ENCODE measurements around the gene CCSAP. TPM values are rescaled to one million over a fixed set of nuclear protein-coding genes. Genes with fewer than 3 reads are reported as not detected.

Gene CCSAP
- total and polyA plus RNA-seq, 10 of the 15 experiments (the other 5 are each of a cell fraction or from before 2014, with no cell fraction given) = 0.75 to 3.4 (median 2.8) TPM

DNA sequence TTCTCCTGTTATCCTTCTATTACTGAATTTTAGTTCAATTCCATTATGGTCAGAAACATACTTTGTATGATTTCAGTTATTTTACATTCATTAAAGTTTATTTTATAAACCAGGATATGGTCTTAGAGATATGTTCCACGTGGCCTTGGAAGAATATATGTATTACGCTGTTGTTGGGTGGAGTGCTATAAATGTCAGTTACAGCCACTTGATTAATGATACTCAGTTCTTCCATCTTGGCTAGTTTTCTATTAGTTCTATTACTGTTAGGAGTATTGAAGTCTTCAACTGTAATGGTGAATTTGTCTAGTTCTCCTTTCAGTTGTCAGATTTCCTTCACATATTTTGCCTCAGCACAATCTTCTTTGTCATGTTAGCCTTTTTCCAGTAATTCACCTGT lies 26.7 kb downstream of the CCSAP start:
- WGBS (ENCODE audit: insufficient coverage, insufficient replicate concordance, low lambda C conversion rate, missing lambda C conversion rate) = 86% methylated on average over 2 of the region's 2 CpGs
- ATAC-seq (no peak), FAIRE-seq (no peak), DNase-seq (ENCODE audit: low read depth, low spot score) (no peak)
- intact Hi-C loops (cut with micrococcal nuclease; ENCODE audit: unreplicated experiment) (no loop called here), in situ Hi-C loops (cut with MboI) (no loop called here)
- ChIA-PET RAD21 (ENCODE audit: unreplicated experiment) (no interaction called here), POLR2A (no interaction called here), SMC1A (ENCODE audit: uncharacterized antibody, unreplicated experiment) (interaction anchor here (1.4 kb wide), 1 partner anchor 57 kb away, joined by 3 read pairs; no protein-coding TSS in a partner anchor), CTCF (no interaction called here)
- BruUV-seq (replicated peaks) = no TSS peak
- H3K9me3 ChIP-seq (replicated peaks; ENCODE audit: control insufficient read depth, insufficient read depth, low read length) = no peaks in the 10 kb centered on the region
- no peaks in the 10 kb centered on the region for H4K20me1 ChIP-seq (ENCODE audit: control insufficient read depth, insufficient read depth)
- H3K27me3 ChIP-seq (replicated peaks in 1 of 2; ENCODE audit: control insufficient read depth in 2 of 2, insufficient read depth in 2 of 2, low read length in 1 of 2) = no peaks in the 10 kb centered on the region
- H3K36me3 ChIP-seq (ENCODE audit: control insufficient read depth in 2 of 2, insufficient read depth in 2 of 2, low read length in 1 of 2) = no peaks in the 10 kb centered on the region; a peak in 1 of 4 replicates
- H3K27ac ChIP-seq (ENCODE audit: control insufficient read depth, insufficient read depth) = no peak overlapping the region
- H3K4me3 ChIP-seq = no peak overlapping the region
- H3K4me2 ChIP-seq (ENCODE audit: control insufficient read depth, insufficient read depth) = no peak overlapping the region
- H3K79me2 ChIP-seq (ENCODE audit: control insufficient read depth, insufficient read depth, low read length) = no peaks in the 10 kb centered on the region
- no peak overlapping the region for H2AFZ ChIP-seq (ENCODE audit: control insufficient read depth, low read depth, low read length)
- no peak overlapping the region for H3K9ac ChIP-seq (ENCODE audit: control insufficient read depth, insufficient read depth, low read length)
- H3K4me1 ChIP-seq (ENCODE audit: control insufficient read depth, insufficient read depth, low read length) = no peaks in the 10 kb centered on the region
- TF ChIP-seq BACH1 (IDR thresholded peaks at IDR 0.05; ENCODE audit: borderline replicate concordance) (no peak), NBN (IDR thresholded peaks at IDR 0.05) (no peak), RELA (IDR thresholded peaks at IDR 0.05; ENCODE audit: borderline replicate concordance, partially characterized antibody) (no peak), ZZZ3 (IDR thresholded peaks at IDR 0.05; ENCODE audit: control insufficient read depth, insufficient read length, low read depth) (no peak), ZBED1 (IDR thresholded peaks at IDR 0.05; ENCODE audit: borderline replicate concordance) (no peak), HDAC2 (IDR thresholded peaks at IDR 0.05) (no peak), MTA3 (IDR thresholded peaks at IDR 0.05; ENCODE audit: borderline replicate concordance, low read length) (no peak), ESRRA (IDR thresholded peaks at IDR 0.05; ENCODE audit: low read length) (no peak), CHD2 (IDR thresholded peaks at IDR 0.05; ENCODE audit: borderline replicate concordance, low read depth, low read length) (no peak), SIX5 (IDR thresholded peaks at IDR 0.05; ENCODE audit: low read depth, low read length, severe bottlenecking) (no peak), POLR2AphosphoS5 (IDR thresholded peaks at IDR 0.05; ENCODE audit: low read length) (no peak), WRNIP1 (IDR thresholded peaks at IDR 0.05; ENCODE audit: borderline replicate concordance, low read depth, low read length) (no peak), SUPT20H (IDR thresholded peaks at IDR 0.05; ENCODE audit: borderline replicate concordance, control insufficient read depth, low read depth, low read length) (no peak), TCF7 (IDR thresholded peaks at IDR 0.05; ENCODE audit: borderline replicate concordance) (no peak)
- TF ChIP-seq, protein P1, sequence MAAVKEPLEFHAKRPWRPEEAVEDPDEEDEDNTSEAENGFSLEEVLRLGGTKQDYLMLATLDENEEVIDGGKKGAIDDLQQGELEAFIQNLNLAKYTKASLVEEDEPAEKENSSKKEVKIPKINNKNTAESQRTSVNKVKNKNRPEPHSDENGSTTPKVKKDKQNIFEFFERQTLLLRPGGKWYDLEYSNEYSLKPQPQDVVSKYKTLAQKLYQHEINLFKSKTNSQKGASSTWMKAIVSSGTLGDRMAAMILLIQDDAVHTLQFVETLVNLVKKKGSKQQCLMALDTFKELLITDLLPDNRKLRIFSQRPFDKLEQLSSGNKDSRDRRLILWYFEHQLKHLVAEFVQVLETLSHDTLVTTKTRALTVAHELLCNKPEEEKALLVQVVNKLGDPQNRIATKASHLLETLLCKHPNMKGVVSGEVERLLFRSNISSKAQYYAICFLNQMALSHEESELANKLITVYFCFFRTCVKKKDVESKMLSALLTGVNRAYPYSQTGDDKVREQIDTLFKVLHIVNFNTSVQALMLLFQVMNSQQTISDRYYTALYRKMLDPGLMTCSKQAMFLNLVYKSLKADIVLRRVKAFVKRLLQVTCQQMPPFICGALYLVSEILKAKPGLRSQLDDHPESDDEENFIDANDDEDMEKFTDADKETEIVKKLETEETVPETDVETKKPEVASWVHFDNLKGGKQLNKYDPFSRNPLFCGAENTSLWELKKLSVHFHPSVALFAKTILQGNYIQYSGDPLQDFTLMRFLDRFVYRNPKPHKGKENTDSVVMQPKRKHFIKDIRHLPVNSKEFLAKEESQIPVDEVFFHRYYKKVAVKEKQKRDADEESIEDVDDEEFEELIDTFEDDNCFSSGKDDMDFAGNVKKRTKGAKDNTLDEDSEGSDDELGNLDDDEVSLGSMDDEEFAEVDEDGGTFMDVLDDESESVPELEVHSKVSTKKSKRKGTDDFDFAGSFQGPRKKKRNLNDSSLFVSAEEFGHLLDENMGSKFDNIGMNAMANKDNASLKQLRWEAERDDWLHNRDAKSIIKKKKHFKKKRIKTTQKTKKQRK (IDR thresholded peaks at IDR 0.05; ENCODE audit: low read depth, low read length) = no peak
- TF ChIP-seq, protein P2, sequence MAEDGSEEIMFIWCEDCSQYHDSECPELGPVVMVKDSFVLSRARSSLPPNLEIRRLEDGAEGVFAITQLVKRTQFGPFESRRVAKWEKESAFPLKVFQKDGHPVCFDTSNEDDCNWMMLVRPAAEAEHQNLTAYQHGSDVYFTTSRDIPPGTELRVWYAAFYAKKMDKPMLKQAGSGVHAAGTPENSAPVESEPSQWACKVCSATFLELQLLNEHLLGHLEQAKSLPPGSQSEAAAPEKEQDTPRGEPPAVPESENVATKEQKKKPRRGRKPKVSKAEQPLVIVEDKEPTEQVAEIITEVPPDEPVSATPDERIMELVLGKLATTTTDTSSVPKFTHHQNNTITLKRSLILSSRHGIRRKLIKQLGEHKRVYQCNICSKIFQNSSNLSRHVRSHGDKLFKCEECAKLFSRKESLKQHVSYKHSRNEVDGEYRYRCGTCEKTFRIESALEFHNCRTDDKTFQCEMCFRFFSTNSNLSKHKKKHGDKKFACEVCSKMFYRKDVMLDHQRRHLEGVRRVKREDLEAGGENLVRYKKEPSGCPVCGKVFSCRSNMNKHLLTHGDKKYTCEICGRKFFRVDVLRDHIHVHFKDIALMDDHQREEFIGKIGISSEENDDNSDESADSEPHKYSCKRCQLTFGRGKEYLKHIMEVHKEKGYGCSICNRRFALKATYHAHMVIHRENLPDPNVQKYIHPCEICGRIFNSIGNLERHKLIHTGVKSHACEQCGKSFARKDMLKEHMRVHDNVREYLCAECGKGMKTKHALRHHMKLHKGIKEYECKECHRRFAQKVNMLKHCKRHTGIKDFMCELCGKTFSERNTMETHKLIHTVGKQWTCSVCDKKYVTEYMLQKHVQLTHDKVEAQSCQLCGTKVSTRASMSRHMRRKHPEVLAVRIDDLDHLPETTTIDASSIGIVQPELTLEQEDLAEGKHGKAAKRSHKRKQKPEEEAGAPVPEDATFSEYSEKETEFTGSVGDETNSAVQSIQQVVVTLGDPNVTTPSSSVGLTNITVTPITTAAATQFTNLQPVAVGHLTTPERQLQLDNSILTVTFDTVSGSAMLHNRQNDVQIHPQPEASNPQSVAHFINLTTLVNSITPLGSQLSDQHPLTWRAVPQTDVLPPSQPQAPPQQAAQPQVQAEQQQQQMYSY (CRISPR knock-in tag; IDR thresholded peaks at IDR 0.05) = no peak
- TF ChIP-seq, protein P3, sequence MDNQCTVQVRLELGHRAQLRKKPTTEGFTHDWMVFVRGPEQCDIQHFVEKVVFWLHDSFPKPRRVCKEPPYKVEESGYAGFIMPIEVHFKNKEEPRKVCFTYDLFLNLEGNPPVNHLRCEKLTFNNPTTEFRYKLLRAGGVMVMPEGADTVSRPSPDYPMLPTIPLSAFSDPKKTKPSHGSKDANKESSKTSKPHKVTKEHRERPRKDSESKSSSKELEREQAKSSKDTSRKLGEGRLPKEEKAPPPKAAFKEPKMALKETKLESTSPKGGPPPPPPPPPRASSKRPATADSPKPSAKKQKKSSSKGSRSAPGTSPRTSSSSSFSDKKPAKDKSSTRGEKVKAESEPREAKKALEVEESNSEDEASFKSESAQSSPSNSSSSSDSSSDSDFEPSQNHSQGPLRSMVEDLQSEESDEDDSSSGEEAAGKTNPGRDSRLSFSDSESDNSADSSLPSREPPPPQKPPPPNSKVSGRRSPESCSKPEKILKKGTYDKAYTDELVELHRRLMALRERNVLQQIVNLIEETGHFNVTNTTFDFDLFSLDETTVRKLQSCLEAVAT (IDR thresholded peaks at IDR 0.05) = no peak

All from GM12878 (cell line).